Adrenal gland (tissue), 5 donors: ENCODE measurements around the gene SKP1.

Experiments
- CTCF ChIP-seq, 6 experiments: fragments of 450-650 bp in 4 of 6; fragments of 200-600 bp in 2 of 6; sonication (generic) in 1 of 6; IDR thresholded peaks; 1 replicate in 5 of 6; 2 replicates in 1 of 6; pipeline versions ENCODE4 v1.5.1 to v1.8.0; 2016 to 2021; ENCODE audit warnings: antibody characterized with exemption in 6 of 6, mild to moderate bottlenecking in 2 of 6, moderate library complexity in 1 of 6
- POLR2A ChIP-seq, 2 donors: fragments of 450-650 bp; IDR thresholded peaks; one replicate each; pipeline ENCODE4 v1.6.1; 2017; ENCODE audit warnings: antibody characterized with exemption in 2 of 2, mild to moderate bottlenecking in 2 of 2, moderate library complexity in 1 of 2
- donor health status: DM: no; HTN: no; CAD: no.

DNA sequence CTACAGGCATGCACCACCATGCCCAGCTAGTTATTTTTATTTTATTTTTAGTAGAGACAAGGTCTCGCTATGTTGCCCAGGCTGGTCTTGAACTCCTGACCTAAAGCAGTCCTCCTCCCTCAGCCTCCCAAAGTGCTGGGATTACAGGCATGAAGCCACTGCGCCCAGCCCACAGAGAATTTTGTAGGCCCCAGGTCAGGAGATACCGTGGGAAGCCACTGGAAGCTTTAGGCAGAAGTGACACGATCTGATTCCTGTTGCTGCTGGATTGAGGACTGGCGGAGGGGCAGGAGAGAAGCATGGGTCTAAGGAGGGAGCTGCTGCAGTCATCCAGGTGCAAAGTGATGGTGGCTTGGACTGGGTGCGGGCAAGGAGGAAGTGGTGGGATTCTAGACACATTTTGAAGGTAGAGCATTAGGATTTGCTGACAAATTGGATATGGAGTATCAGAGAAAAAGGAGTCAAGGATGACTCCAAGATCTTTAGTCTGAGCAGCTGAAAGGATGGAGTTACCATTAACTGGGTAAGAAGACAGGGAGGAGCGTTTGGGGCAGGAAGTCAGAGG is 41.6 kb downstream of the SKP1 start:
- no peak for TF ChIP-seq CTCF (IDR thresholded peaks at IDR 0.05)
- TF ChIP-seq POLR2A (IDR thresholded peaks at IDR 0.05) = no peak
